ENCODE results near the gene DCC.

The DCC gene

DNA sequence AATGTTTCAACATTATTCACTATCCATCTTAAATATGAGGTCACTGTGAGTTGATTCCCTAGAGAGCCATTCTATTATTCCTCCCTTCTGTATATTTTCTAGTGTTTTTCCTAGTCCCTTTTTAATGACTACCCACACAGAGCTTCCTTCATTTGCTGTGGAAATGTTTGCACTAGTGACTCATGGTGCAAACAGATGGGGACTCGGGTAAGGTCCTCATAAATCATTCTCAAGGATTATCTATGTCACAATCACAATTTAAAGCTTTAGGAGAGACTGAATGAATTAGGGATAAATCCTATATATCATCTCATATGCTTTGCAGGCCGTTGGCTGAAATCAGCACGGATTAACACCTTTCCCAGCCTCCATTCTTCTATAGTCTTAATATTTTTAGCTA, 159.6 kb downstream of the DCC start:
- TF ChIP-seq, protein P1, sequence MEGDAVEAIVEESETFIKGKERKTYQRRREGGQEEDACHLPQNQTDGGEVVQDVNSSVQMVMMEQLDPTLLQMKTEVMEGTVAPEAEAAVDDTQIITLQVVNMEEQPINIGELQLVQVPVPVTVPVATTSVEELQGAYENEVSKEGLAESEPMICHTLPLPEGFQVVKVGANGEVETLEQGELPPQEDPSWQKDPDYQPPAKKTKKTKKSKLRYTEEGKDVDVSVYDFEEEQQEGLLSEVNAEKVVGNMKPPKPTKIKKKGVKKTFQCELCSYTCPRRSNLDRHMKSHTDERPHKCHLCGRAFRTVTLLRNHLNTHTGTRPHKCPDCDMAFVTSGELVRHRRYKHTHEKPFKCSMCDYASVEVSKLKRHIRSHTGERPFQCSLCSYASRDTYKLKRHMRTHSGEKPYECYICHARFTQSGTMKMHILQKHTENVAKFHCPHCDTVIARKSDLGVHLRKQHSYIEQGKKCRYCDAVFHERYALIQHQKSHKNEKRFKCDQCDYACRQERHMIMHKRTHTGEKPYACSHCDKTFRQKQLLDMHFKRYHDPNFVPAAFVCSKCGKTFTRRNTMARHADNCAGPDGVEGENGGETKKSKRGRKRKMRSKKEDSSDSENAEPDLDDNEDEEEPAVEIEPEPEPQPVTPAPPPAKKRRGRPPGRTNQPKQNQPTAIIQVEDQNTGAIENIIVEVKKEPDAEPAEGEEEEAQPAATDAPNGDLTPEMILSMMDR (IDR thresholded peaks at IDR 0.05; ENCODE audit: control extremely low read depth, extremely low read depth, low read depth, missing control alignments), result no peak
- CTCF ChIA-PET, result interaction anchor here (1.3 kb wide), 1 partner anchor 70 kb away, joined by 3 read pairs; no protein-coding TSS in a partner anchor
- DNase-seq (ENCODE audit: extremely low spot score), result no peak
- POLR2A ChIA-PET, result no interaction called here

DNA sequence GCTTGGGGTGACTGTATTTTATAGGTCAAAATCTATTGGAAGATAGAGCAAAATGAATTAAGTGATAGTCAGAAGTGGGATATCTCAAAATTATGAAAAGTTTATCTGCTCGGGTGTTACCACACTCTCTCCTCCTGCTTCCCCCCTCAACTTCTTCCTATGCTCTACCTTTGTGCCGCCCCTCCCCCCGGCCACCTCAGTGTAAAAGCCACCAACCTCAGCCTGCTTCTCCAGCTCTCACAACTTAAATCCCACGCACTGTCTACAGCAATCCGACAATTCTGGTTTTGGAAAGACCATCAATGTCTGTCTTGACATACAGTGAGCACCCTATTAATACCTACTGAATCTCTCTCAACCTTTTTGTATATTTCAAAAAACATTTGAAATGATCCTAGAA, 164.6 kb downstream of the DCC start:
- POLR2A ChIA-PET, result no interaction called here
- CTCF ChIA-PET, result no interaction called here
- TF ChIP-seq, protein P1 (IDR thresholded peaks at IDR 0.05; ENCODE audit: control extremely low read depth, extremely low read depth, low read depth, missing control alignments), result no peak
- DNase-seq (ENCODE audit: extremely low spot score), result no peak

DNA sequence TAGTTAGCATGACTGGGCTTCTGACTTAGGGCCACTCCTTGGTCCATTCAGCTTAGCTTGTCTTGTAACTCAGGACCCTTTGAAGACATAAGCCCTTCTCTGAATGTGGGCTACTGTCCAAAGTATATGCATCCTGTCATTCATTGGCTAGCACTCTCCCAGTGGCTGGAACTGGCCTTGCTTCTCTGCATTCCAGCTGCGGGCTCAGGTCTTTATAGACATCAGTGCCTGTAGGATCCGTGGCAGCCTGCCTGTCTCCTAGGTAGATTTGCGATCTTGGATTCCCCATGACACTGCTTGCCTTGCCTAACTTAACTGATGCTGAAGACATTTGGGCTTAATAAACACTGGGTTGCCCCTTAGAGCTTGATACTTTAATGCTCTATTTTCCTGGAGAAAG, 170.1 kb downstream of the DCC start:
- ChIA-PET POLR2A (no interaction called here), CTCF (interaction anchor here (1.2 to 2.3 kb wide), 3 partner anchors 9 to 46 kb away, joined by 3 to 5 read pairs (median 3); no protein-coding TSS in a partner anchor)
- TF ChIP-seq, protein P1 (IDR thresholded peaks at IDR 0.05; ENCODE audit: control extremely low read depth, extremely low read depth, low read depth, missing control alignments), result no peak
- no peak for DNase-seq (ENCODE audit: extremely low spot score)

DNA sequence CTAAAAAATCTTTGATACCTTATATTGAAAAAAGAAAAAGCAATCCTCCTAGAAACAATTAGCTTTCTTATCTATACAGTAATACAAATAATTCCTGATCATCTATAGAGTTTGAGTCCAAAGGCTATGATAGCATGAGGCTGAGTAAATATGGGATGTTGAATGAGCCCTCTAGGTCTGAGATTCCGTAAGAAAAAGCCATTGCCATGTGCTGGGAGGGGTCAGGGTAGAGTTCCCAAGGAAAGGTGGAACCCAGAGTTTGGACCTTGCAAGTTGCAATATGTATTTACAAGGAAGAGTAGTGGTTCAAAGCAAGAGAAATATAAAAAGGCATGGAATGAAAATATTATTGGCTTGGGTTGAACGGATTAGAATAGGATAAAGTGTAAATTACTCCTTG, 178.1 kb downstream of the DCC start:
- no peak for DNase-seq (ENCODE audit: extremely low spot score)
- TF ChIP-seq, protein P1 (IDR thresholded peaks at IDR 0.05; ENCODE audit: control extremely low read depth, extremely low read depth, low read depth, missing control alignments), result no peak
- ChIA-PET CTCF (interaction anchor here (1.6 kb wide), 1 partner anchor 9 kb away, joined by 5 read pairs; no protein-coding TSS in a partner anchor), POLR2A (no interaction called here)

DNA sequence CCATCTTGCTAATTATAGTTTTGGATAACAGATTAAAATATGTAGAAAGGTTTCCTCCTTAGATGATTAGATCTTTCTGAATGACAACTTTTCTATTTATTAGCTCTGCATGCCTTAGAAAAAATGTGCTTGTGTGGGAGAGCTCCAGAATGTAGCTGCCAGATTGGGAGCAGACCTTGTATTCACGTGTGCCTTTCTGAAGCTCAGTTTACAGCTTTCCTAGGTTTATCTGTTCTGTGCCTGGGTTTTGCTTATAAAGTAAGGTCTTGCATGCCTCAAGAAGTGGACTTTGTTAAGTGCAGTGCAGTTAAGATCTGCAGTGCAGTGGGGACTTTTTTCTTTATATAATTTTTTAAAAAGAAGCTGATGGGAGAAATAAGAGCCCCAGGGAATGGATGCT, 179.0 kb downstream of the DCC start:
- TF ChIP-seq, protein P1 (IDR thresholded peaks at IDR 0.05; ENCODE audit: control extremely low read depth, extremely low read depth, low read depth, missing control alignments), result no peak
- ChIA-PET CTCF (interaction anchor here (1.5 kb wide), 1 partner anchor 9 kb away, joined by 3 read pairs; no protein-coding TSS in a partner anchor), POLR2A (no interaction called here)
- no peak for DNase-seq (ENCODE audit: extremely low spot score)

DNA sequence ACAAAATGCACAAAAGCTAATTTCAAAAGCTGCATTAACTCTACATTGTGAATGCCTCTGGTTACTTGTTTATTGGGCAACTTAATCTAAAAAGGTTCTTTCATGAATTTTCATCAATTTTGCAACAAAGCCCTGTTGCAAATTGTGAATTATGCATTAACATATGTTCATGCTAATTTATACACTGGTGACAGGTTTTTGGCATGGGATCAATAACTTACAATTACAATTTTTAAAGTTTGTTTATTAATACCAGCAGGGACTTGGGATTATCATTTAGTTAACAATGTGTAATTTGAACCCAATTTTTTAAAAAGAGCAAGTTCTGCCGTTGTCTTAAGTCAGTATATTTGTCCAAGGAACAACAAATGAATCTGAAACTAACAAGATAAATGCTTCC, 183.6 kb downstream of the DCC start:
- ChIA-PET CTCF (interaction anchor here (1.1 to 1.7 kb wide), 3 partner anchors 11 to 189 kb away, joined by 3 to 6 read pairs (median 3); no protein-coding TSS in a partner anchor), POLR2A (no interaction called here)
- TF ChIP-seq, protein P1 (IDR thresholded peaks at IDR 0.05; ENCODE audit: control extremely low read depth, extremely low read depth, low read depth, missing control alignments), result no peak
- no peak for DNase-seq (ENCODE audit: extremely low spot score)

DNA sequence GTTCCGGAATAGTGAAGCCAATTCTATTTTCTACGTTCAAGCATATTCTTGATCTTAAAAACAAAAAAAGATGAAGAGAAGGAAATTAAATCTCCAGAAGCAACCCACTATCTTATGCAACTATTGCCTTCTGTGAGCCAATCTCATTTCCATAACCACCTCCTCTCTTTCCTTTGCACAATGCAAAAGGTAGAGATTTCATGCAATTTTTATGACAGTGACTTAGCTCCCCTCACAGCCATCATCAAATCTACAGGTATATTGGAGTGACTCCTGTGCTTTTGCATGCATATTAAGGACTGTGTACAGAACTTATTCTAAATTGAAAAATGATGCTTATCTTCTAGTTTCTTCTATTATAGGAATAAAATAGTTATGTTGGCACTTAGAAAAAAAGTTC, 191.8 kb downstream of the DCC start:
- ChIA-PET POLR2A (no interaction called here), CTCF (no interaction called here)
- no peak for DNase-seq (ENCODE audit: extremely low spot score)
- TF ChIP-seq, protein P1 (IDR thresholded peaks at IDR 0.05; ENCODE audit: control extremely low read depth, extremely low read depth, low read depth, missing control alignments), result no peak

All from GM10248 (cell line).